SK-N-SH treated with all-trans-retinoic acid at 6 μM for 48 hours (cell line): ENCODE results near the gene COA8.

Experiments
- CSDC2 ChIP-seq: fragments of 250-450 bp; sonication (Bioruptor Pico); IDR thresholded peaks from 2 replicates; pipeline ENCODE4 v1.5.0; 2020; ENCODE audit warnings: mild to moderate bottlenecking, moderate library complexity
- GLIS3 ChIP-seq: fragments of 250-450 bp; sonication (Bioruptor Pico); IDR thresholded peaks from 2 replicates; pipeline ENCODE4 v1.5.0; 2020; ENCODE audit warnings: mild to moderate bottlenecking, moderate library complexity
- TOX ChIP-seq: fragments of 250-450 bp; sonication (Bioruptor Pico); IDR thresholded peaks from 2 replicates; pipeline ENCODE4 v1.8.0; 2021; ENCODE audit warnings: mild to moderate bottlenecking, moderate library complexity, borderline replicate concordance
- ZFP3 ChIP-seq: fragments of 250-450 bp; sonication (Bioruptor Pico); IDR thresholded peaks from 2 replicates; pipeline ENCODE4 v1.5.0; 2020; ENCODE audit warnings: mild to moderate bottlenecking, moderate library complexity
- TF ChIP-seq, protein P1 (sequence below): fragments of 250-450 bp; sonication (Bioruptor Pico); IDR thresholded peaks from 2 replicates; pipeline ENCODE4 v1.8.0; 2020; ENCODE audit warnings: mild to moderate bottlenecking, moderate library complexity, borderline replicate concordance
- TF ChIP-seq, protein P2 (sequence below): fragments of 250-450 bp; sonication (Bioruptor Pico); IDR thresholded peaks from 2 replicates; pipeline ENCODE4 v1.5.0; 2020; ENCODE audit warnings: mild to moderate bottlenecking, moderate library complexity
- TF ChIP-seq, protein P3 (sequence below): fragments of 250-450 bp; sonication (Bioruptor Pico); IDR thresholded peaks from 2 replicates; pipeline ENCODE4 v1.5.1; 2020; ENCODE audit warnings: low read depth, mild to moderate bottlenecking, moderate library complexity

DNA sequence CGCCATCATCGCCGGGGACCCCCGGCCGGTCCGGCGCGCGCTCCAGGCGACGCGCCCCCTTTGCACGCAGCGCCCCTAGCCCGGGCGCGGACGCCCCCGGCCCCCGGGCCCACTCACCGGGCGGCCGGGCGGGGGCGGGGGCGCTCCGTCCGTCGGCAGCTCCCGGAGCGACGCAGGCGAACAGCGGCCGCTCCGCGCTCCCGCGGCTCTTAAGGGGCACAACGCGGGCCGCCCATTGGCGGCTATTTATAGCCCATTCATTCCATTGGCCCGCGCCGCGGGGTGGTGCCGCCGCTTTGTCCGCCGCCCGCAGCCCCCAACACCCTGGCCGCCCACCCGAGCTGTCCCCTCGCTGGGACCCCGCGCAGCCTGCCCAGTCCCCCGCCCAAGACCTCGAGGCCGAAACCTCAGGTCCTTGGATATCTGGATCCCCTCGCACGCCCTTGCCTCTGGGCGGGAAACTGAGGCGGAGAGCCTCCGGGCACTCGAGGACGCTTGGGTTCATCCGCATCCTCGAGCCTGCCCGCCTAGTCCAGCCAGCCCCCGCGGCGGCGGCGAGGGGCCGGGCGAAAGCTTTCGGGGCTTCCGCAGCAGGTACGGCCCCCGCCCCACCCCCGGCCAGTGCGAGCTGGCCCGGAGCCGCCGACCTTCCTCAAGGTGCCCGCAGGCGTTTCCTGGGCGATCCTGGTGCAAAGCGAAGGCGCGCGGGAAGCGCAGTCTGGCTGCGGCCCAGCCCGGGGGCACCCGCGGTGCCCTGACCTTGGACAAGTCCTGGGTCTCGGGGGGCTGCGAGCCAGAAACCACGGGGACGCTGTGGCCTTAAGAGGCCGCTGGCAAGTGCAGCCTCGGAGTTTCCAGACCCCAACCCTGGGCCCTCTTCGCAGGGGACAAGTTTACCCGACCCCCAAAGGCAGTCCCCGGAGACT, 39.8 kb upstream of the COA8 start, which contains the start of gene CKB:
- TF ChIP-seq CSDC2 (CRISPR knock-in tag) (no peak), ZFP3 (CRISPR knock-in tag) (no peak), TOX (CRISPR knock-in tag) (no peak), GLIS3 (CRISPR knock-in tag) (no peak)
- TF ChIP-seq, protein P1, sequence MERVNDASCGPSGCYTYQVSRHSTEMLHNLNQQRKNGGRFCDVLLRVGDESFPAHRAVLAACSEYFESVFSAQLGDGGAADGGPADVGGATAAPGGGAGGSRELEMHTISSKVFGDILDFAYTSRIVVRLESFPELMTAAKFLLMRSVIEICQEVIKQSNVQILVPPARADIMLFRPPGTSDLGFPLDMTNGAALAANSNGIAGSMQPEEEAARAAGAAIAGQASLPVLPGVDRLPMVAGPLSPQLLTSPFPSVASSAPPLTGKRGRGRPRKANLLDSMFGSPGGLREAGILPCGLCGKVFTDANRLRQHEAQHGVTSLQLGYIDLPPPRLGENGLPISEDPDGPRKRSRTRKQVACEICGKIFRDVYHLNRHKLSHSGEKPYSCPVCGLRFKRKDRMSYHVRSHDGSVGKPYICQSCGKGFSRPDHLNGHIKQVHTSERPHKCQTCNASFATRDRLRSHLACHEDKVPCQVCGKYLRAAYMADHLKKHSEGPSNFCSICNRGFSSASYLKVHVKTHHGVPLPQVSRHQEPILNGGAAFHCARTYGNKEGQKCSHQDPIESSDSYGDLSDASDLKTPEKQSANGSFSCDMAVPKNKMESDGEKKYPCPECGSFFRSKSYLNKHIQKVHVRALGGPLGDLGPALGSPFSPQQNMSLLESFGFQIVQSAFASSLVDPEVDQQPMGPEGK (CRISPR knock-in tag) = no peak
- TF ChIP-seq, protein P2, sequence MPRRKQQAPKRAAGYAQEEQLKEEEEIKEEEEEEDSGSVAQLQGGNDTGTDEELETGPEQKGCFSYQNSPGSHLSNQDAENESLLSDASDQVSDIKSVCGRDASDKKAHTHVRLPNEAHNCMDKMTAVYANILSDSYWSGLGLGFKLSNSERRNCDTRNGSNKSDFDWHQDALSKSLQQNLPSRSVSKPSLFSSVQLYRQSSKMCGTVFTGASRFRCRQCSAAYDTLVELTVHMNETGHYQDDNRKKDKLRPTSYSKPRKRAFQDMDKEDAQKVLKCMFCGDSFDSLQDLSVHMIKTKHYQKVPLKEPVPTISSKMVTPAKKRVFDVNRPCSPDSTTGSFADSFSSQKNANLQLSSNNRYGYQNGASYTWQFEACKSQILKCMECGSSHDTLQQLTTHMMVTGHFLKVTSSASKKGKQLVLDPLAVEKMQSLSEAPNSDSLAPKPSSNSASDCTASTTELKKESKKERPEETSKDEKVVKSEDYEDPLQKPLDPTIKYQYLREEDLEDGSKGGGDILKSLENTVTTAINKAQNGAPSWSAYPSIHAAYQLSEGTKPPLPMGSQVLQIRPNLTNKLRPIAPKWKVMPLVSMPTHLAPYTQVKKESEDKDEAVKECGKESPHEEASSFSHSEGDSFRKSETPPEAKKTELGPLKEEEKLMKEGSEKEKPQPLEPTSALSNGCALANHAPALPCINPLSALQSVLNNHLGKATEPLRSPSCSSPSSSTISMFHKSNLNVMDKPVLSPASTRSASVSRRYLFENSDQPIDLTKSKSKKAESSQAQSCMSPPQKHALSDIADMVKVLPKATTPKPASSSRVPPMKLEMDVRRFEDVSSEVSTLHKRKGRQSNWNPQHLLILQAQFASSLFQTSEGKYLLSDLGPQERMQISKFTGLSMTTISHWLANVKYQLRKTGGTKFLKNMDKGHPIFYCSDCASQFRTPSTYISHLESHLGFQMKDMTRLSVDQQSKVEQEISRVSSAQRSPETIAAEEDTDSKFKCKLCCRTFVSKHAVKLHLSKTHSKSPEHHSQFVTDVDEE (CRISPR knock-in tag) = no peak
- TF ChIP-seq, protein P3, sequence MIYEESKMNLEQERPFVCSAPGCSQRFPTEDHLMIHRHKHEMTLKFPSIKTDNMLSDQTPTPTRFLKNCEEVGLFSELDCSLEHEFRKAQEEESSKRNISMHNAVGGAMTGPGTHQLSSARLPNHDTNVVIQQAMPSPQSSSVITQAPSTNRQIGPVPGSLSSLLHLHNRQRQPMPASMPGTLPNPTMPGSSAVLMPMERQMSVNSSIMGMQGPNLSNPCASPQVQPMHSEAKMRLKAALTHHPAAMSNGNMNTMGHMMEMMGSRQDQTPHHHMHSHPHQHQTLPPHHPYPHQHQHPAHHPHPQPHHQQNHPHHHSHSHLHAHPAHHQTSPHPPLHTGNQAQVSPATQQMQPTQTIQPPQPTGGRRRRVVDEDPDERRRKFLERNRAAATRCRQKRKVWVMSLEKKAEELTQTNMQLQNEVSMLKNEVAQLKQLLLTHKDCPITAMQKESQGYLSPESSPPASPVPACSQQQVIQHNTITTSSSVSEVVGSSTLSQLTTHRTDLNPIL = no peak
